Cardiac ventricle fibroblast (primary cell): ENCODE measurements around the gene LRRC8C. TPM values are rescaled to one million over a fixed set of nuclear protein-coding genes. Genes with fewer than 3 reads are reported as not detected.

Source experiments
- total RNA-seq: library from RNA; depleted of rRNA; stranded (reverse); fragments of >200 nt; gene quantifications from 2 replicates; pipeline ENCODE4 v1.2.3, GENCODE V29; 2015

LRRC8C gene
- 4.3 and 5.8 TPM in 2 replicates for total RNA-seq

GRCh38 chr1:89632657-89633247 lies at the start of gene LRRC8C:
Gene LRRC8C (plus strand): TSS chr1:89633120. CDS start chr1:89686474, 53,354 bp downstream.

Other genes starting within 250 kb of the LRRC8C start
- 3.2 and 4.9 TPM in 2 replicates for gene LRRC8B, start 108.3 kb upstream of the LRRC8C start, total RNA-seq
- gene LRRC8D, start 187.9 kb downstream of the LRRC8C start, total RNA-seq = 21.3 and 24.8 TPM in 2 replicates